HG03342 (cell line): ENCODE data around the gene EHD4.

Experiments
- ATAC-seq: cut with Tn5 transposase; IDR thresholded peaks from one replicate; pipeline ENCODE4 v1.9.1; 2021; ENCODE audit warnings: mild to moderate bottlenecking, moderate library complexity; ENCODE audit not compliant: unreplicated experiment

Gene EHD4

GRCh38 chr15:41958002-41958420, 14.3 kb downstream of the EHD4 start:
- no peak for ATAC-seq

GRCh38 chr15:41957021-41957897, 15.1 kb downstream of the EHD4 start:
- ATAC-seq, result peak; percentile 79

GRCh38 chr15:41955807-41956525, 16.4 kb downstream of the EHD4 start:
- no peak for ATAC-seq

- ATAC-seq, result no peak
These were observed 17.3 kb downstream of the EHD4 start for GRCh38 chr15:41955100-41955499.

GRCh38 chr15:41954036-41954435, 18.3 kb downstream of the EHD4 start:
- no peak for ATAC-seq

- ATAC-seq, result no peak
These were observed 20.3 kb downstream of the EHD4 start for GRCh38 chr15:41952013-41952563.

GRCh38 chr15:41951571-41951970, 20.8 kb downstream of the EHD4 start:
- ATAC-seq, result no peak

- ATAC-seq, result no peak
These were observed 21.9 kb downstream of the EHD4 start for GRCh38 chr15:41950489-41950888.

GRCh38 chr15:41950127-41950483, 22.3 kb downstream of the EHD4 start:
- no peak for ATAC-seq

GRCh38 chr15:41949401-41950126, 22.8 kb downstream of the EHD4 start:
- no peak for ATAC-seq

GRCh38 chr15:41948490-41948889, 23.9 kb downstream of the EHD4 start:
- ATAC-seq, result no peak

- ATAC-seq, result no peak
These were observed 25.4 kb downstream of the EHD4 start for GRCh38 chr15:41946970-41947369.

GRCh38 chr15:41945731-41946130, 26.6 kb downstream of the EHD4 start:
- ATAC-seq, result no peak

- ATAC-seq, result no peak
These were observed 27.1 kb downstream of the EHD4 start for GRCh38 chr15:41945221-41945620.

- no peak for ATAC-seq
These were observed 27.9 kb downstream of the EHD4 start for GRCh38 chr15:41944313-41944940.

GRCh38 chr15:41943543-41944312, 28.6 kb downstream of the EHD4 start:
- ATAC-seq, result no peak

GRCh38 chr15:41942886-41943285, 29.5 kb downstream of the EHD4 start:
- no peak for ATAC-seq

- ATAC-seq, result no peak
These were observed 30.5 kb downstream of the EHD4 start for GRCh38 chr15:41941644-41942415.

GRCh38 chr15:41940441-41940857, 31.9 kb downstream of the EHD4 start:
- no peak for ATAC-seq
